ENCODE data around the gene KCNMA1.

- TF ChIP-seq, protein P1, sequence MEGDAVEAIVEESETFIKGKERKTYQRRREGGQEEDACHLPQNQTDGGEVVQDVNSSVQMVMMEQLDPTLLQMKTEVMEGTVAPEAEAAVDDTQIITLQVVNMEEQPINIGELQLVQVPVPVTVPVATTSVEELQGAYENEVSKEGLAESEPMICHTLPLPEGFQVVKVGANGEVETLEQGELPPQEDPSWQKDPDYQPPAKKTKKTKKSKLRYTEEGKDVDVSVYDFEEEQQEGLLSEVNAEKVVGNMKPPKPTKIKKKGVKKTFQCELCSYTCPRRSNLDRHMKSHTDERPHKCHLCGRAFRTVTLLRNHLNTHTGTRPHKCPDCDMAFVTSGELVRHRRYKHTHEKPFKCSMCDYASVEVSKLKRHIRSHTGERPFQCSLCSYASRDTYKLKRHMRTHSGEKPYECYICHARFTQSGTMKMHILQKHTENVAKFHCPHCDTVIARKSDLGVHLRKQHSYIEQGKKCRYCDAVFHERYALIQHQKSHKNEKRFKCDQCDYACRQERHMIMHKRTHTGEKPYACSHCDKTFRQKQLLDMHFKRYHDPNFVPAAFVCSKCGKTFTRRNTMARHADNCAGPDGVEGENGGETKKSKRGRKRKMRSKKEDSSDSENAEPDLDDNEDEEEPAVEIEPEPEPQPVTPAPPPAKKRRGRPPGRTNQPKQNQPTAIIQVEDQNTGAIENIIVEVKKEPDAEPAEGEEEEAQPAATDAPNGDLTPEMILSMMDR (IDR thresholded peaks at IDR 0.05 in 4 of 5, conservative IDR thresholded peaks at IDR 0.05 in 1 of 5) = no peak
- no peak for TF ChIP-seq POLR2A (IDR thresholded peaks at IDR 0.05)
Observed at GRCh38 chr10:77587416-77587790, 50.2 kb downstream of the KCNMA1 start.
